GM15510 (cell line): ENCODE data around the gene GPR107.

ENCODE experiments used
- POLR2A ChIP-seq: IDR thresholded peaks from 3 replicates; pipeline ENCODE4 v1.6.1; 2011; ENCODE audit warnings: borderline replicate concordance; ENCODE audit not compliant: insufficient read length; ENCODE audit errors: extremely low read depth

GPR107 gene

DNA sequence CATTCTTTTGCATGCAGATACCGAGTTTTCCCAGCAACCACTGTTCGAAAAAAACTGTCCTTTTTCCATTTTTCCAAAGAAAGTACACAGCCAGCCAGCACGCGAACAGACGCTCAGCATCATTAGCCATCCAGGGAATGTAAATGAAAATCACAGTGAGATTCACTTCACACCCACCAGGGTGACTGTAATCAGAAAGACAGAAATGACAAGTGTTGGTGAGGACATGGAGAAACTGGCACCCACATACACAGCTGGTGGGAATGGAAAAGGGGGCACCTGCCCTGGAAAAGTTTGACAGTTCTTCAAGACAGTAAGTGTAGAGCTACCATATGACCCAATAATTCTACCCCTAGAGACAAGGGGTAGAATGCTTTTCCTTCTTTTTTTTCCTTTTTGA lies 93.5 kb downstream of the GPR107 start:
- TF ChIP-seq POLR2A = no peak

DNA sequence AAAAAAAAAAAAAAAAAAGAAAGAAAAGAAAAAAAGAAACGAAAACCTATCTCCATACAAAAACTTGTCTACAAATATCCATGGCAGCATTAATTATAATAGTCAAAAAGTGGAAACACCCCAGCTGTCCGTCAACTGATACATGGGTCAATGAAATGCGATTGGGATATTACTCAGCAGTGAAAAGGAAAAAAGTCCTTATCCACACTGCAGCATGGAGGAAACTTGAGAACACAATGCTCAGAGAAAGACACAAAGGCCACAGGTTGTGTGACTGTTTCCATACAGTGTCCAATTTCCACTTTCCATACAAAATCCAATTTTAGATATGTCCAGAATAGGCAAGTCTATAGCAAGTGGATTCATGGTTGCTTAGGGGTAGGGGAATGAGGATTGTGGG lies 94.2 kb downstream of the GPR107 start:
- TF ChIP-seq POLR2A = no peak

DNA sequence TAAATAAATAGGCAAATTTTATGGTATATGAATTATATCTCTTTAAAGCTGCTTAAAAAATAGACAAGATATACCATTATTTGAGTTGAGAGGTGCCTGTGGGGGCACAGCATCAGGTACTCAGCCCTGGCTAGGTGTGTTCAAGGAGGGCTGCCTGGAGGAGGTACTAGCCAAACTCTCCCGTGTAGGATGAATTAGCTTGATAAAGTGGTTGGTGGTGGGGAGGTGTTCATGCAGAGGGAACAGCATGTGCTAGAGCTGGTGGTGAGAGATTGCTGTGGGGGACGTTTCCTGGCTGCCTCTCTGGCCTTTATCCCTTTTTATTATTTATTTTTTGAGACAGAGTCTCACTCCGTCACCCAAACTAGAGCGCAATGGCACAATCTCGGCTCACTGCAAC lies 95.3 kb downstream of the GPR107 start:
- TF ChIP-seq POLR2A = no peak

DNA sequence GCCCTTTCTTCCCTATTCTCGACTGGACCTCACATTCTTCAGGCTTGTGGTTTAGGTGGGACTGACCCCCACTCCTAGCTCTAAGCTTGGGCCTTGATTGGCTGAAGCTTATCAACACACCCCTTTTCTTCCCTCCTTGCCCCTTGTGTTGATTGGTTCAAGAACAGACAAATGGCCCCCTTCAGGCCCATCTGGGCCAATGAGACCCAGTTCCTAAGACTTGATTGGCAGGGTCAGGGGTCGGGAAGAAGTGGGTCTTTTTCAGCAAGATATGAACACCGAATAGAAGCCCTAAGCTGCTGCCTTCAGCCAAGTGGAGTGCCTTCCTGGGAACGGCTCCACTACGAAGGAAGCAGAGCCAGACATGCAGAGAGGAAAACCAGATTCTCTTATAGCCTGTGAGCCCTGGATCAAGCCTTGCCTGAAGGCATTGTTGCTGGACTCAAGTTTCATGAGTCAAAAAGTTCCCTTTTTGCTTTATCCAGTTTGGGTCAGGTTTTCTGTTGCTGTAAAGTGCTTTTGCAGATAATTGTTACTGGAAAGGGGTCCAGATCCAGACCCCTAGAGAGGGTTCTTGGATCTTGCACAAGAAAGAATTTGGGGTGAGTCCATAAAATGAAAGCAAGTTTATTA lies 96.1 kb downstream of the GPR107 start:
- no peak for TF ChIP-seq POLR2A

DNA sequence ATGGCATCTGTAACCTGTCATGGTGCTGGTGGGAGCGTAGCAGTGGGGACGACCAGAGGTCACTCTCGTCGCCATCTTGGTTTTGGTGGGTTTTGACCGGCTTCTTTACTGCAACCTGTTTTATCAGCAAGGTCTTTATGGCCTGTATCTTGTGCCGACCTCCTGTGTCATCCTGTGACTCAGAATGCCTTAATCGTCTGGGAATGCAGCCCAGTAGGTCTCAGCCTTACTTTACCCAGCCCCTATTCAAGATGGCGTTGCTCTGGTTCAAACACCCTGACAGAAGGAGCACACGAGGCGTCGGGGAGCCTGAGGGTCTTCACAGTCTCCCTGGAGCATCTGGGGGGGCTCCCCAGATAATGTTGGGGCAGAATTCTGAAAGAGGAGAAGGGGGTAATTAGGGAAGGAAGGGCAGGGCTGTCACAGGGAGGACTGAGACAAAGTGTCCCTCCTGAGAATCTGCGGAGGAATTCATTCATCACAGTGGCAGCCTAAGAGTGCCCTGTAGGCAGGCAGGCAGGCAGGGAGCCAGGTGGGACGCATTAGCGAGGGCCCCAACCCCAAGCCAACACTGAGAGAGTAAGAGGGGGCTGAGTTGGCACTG lies 97.2 kb downstream of the GPR107 start:
- TF ChIP-seq POLR2A = no peak

DNA sequence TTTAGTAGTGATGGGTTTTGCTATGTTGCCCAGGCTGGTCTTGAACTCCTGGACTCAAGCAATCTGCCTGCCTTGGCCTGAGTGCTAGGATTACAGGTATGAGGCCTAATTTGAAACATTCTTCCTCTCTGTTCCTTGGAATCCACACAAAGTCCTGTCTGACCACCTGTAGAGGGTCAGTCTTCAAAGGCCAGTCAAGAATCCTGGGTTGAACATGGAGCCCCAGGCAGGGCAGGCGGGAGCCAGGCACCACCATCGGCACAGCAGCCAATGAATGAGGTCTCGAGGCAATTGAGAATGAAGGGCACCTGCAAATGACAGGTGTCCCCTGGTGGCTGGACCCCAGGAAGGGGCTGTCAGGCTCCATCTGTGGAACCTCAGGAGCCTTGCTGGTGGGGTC lies 101.1 kb downstream of the GPR107 start:
- TF ChIP-seq POLR2A = no peak

DNA sequence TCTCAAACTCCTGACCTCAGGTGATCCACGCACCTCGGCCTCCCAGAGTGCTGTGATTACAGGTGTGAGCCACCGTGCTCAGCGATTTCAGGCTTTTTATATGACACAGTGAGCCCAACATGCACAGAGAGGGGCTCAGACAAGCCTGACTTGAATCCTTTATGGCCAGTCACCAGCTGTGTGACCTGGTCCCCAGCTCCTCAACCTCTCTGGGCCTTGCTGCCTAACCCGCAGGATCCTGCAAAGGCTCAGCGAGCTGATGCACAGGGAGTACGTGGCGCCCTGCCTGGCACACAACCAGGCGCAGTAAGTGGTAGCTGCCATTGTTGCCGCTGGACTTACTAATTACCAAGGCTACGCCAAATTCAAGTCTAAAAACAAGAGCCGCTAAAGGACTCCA lies 101.9 kb downstream of the GPR107 start:
- TF ChIP-seq POLR2A = no peak

DNA sequence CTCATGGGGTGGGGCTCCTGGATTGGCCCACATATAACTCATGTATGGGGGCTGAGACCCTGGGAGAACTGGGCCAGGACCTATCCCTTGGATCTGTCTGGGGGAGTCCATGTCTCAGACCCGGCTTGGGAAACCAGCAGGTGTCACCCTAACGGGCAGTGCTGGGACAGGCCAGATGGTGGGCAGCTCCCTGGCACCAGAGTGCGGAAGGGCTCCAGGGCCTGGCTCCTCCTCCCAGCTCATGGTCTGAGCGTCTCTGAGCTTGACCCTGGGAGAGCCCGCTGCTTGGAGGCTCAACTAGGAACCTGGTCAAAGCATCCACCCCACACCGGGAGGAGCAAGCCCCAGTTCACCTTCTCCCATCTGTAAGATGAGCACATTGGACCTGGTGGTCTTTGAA lies 103.0 kb downstream of the GPR107 start:
- TF ChIP-seq POLR2A = no peak

DNA sequence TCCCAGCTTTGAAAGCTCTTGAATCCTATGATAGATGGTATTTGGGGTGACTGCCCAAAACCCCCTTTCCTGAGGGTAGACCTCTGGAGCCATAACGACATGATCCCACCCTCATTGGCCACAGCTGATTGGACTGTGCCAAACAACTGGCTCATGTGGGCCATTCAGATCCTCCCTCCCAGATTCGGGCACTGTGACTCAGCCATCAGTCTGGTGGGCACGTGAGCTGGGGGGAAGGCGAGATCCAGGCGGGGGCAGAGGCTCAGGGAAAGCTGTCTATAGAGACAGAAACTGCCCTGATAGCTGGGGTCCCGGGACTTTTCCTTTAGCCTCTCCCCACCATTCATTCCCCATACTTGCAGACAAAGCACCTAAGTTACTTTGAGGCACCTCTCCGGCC lies 103.4 kb downstream of the GPR107 start:
- TF ChIP-seq POLR2A = no peak

DNA sequence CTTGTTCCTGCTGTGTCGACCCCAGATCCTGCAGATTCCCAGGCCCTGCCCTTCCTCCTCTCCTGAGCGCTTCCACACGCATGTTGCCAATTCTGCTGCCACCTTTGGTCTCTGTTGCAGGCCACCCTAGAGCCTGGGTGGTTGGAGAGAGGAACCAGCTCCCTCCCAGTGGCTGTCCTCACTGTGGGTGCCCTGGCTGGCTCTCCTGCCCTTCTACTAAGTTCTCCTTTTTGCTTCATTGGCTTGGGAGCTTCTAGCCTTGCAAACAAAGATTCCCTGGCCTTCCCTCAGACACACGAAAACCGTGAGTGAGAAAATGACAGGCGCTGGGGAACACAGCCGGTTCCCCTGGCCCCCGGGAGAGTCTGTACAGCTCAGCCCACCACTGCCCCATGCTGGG lies 104.3 kb downstream of the GPR107 start:
- TF ChIP-seq POLR2A = no peak

DNA sequence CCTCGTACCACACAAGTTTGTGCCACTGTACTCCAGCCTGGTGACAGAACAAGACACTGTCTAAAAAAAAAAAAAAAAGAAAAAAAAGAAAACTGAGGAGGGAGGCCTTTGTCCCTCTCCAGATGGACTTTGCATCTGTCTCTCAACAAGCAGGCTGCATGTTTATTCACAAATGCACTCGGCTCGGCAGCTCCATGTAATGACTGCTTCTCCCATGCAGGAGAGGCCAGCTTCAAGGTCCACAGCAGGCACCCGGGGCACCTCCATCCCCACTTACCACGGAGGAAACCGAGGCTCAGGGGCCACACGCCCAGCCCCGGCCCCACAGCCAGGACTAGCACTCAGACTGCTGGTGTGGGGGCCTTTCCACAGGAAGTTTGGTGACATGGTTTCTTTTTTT lies 105.4 kb downstream of the GPR107 start:
- no peak for TF ChIP-seq POLR2A

DNA sequence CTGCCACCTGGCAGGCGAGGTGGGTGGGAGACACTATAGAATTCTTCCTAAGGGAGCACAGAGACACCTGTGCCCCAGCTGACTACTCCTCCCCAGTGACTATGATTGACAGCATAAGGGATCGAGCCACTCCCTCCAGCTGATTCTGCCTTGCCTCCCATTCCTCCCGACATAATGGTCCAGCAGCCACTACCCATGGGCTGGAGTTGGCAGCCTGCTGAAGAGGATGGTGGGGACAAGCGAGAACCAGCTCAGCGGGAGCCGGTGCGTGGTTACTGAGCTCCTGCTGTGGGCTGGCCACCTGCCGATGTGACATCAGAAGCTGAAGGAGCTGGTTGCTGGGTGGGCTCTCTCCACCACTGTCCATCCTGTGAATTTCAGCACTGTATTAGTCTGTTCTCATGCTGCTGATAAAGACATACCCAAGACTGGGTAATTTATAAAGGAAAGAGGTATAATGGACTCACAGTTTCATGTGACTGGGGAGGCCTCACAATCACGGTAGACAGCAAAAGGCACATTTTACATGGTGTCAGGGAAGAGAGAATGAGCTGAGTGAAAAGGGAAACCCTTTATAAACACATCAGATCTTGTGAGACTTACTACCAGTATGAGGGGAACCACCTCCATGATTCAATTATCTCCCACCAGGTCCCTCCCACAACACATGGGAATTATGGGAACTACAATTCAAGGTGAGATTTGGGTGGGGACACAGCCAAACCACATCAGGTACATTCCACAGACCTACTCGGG lies 106.4 kb downstream of the GPR107 start:
- no peak for TF ChIP-seq POLR2A

DNA sequence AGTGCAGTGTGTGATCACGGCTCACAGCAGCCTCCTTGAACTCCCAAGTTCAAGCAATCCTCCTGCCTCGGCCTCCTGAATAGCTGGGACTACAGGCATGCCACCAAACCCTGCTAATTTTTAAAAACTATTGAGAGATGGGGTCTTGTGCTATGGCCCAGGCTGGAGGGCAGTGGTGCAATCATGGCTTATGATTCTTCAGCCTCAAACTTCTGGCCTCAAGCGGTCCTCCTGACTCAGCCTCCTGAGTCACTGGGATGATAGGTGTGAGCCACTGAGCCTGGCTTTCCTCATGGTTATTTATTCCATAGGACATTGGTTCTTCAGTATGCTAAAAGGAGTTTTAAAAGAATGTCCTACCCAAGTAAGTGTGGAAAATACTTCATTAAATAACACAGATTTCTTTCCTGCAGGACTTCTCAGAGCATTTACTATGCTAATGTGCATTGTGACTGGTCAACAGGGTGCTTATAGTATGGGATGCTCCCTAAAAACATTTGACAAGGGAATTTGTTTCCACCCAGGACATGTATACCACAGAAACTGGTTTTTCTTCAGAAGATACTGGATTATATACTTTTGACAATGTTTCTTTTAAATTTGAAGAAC lies 107.3 kb downstream of the GPR107 start:
- TF ChIP-seq POLR2A = no peak

DNA sequence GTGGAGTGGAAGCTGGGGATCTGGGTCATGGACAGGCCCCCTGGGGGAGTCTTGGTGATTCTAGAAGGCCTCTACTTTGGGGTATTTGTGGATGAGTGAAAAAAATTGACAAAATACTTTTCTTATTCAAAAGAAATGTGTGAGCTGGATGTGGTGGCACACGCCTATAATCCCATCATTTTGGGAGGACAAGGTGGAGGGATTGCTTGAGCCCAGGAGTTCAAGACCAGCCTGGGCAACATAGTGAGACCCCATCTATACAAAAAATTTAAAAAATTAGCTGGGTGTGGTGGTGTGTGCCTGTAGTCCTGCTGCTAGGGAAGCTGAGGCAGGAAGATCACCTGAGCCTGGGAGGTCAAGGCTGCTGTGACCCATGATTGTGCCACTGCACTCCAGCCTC lies 111.9 kb downstream of the GPR107 start:
- no peak for TF ChIP-seq POLR2A

DNA sequence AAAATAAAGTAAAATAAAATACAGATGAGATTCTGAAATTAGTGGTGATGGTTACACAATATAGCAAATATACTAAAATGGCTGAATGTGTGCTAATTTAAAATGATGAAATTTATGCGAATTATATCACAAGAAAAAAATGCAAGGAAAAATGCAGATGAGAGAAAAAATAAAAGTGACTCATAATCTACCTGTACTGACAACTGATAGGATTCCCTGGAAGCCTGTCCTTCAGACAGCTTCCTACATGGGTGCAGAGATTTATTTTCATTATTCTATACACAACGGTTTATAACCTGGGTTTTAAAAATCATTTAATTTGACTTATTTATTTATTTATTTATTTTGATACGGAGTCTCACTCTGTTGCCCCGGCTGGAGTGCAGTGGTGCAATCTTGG lies 112.7 kb downstream of the GPR107 start:
- TF ChIP-seq POLR2A = no peak
